ENCODE data around the gene COX5B.
"Not testable (repeated sequence)": the region's sequence is repeated elsewhere in the genome, so short reads cannot be mapped to it uniquely, and the experiment has no call there.

- not testable (repeated sequence) for TF ChIP-seq CTCF (optimal IDR thresholded peaks at IDR 0.05 in 1 of 3, IDR thresholded peaks at IDR 0.05 in 1 of 3, conservative IDR thresholded peaks at IDR 0.05 in 1 of 3; ENCODE audit: extremely low read depth in 1 of 3, insufficient read depth in 2 of 3, low read length in 3 of 3); EZH2 (IDR thresholded peaks at IDR 0.05; ENCODE audit: low read length)
These were observed 20.4 kb upstream of the COX5B start for GRCh38 chr2:97625354-97626048.
